ENCODE measurements around the gene MARCHF4.

The MARCHF4 gene

GRCh38 chr2:216348756-216349308 lies 23.5 kb downstream of the MARCHF4 start:
- DNase-seq = no peak

GRCh38 chr2:216346781-216347180 lies 25.5 kb downstream of the MARCHF4 start:
- peak; percentile 24 for DNase-seq

- no peak for DNase-seq
These were observed 26.4 kb downstream of the MARCHF4 start for GRCh38 chr2:216345846-216346245.

- no peak for DNase-seq
These were observed 27.4 kb downstream of the MARCHF4 start for GRCh38 chr2:216344950-216345300.

GRCh38 chr2:216344206-216344949 lies 27.9 kb downstream of the MARCHF4 start:
- DNase-seq = no peak

- no peak for DNase-seq
These were observed 28.9 kb downstream of the MARCHF4 start for GRCh38 chr2:216343221-216343980.

GRCh38 chr2:216341121-216341520 lies 31.2 kb downstream of the MARCHF4 start:
- no peak for DNase-seq

GRCh38 chr2:216340280-216340631 lies 32.0 kb downstream of the MARCHF4 start:
- DNase-seq = no peak

GRCh38 chr2:216339456-216340279 lies 32.6 kb downstream of the MARCHF4 start:
- no peak for DNase-seq

- DNase-seq = no peak
These were observed 37.0 kb downstream of the MARCHF4 start for GRCh38 chr2:216335252-216335651.

GRCh38 chr2:216328347-216328746 lies 43.9 kb downstream of the MARCHF4 start:
- DNase-seq = no peak

GRCh38 chr2:216327447-216327935 lies 44.8 kb downstream of the MARCHF4 start:
- DNase-seq = no peak
